HG03342 (cell line): ENCODE results near the gene UBA7.
"Not testable (repeated sequence)": the region's sequence is repeated elsewhere in the genome, so short reads cannot be mapped to it uniquely, and the experiment has no call there.

ENCODE experiments used
- ATAC-seq: cut with Tn5 transposase; IDR thresholded peaks from one replicate; pipeline ENCODE4 v1.9.1; 2021; ENCODE audit warnings: mild to moderate bottlenecking, moderate library complexity; ENCODE audit not compliant: unreplicated experiment

UBA7 gene

DNA sequence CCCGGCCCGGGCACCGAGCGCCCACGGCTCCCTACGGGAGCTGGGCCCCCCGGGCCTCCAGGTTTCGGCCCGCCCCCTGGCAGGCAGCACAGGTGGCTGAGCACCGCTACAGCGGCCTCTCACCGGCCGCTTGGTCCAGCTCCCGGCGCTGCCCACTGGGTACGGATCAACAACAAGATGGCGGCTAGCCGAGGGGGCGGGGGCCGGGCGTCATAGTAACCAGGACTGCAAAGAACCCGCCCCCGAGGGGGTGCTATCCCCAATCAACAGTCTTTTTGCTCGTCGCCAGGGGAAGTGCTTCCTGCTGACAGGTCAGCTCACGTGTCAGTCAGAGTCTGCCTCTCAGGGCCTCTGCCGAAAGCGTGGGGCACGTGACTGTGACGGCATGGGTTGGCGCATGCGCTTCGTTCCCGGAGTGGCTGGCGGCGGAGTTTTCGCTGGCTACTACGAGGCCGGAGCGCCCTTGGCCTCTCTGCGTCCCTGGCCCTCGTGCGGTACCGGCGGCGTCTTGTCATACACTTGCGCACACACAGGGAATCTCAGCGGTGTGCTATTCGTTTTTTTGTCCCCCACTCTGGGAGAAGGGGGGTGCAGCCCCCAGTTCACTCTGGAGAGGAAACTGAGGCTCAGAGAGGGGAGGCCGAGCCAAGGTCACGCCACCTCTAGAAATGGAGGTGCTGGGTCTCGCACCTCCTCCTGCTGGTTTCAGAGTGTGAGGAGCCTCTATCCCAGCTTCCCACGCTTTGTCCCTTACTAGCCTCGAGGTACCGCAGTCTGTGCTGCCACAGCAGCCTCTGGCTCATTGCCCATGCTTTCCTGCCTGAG, 27.2 kb downstream of the UBA7 start, which contains the start of gene IP6K1:
Gene IP6K1 (minus strand): TSS at position 186 of the 825 bp plus-strand sequence. CDS start 38,502 bp downstream, outside the sequence.
- peak; percentile 99 for ATAC-seq

DNA sequence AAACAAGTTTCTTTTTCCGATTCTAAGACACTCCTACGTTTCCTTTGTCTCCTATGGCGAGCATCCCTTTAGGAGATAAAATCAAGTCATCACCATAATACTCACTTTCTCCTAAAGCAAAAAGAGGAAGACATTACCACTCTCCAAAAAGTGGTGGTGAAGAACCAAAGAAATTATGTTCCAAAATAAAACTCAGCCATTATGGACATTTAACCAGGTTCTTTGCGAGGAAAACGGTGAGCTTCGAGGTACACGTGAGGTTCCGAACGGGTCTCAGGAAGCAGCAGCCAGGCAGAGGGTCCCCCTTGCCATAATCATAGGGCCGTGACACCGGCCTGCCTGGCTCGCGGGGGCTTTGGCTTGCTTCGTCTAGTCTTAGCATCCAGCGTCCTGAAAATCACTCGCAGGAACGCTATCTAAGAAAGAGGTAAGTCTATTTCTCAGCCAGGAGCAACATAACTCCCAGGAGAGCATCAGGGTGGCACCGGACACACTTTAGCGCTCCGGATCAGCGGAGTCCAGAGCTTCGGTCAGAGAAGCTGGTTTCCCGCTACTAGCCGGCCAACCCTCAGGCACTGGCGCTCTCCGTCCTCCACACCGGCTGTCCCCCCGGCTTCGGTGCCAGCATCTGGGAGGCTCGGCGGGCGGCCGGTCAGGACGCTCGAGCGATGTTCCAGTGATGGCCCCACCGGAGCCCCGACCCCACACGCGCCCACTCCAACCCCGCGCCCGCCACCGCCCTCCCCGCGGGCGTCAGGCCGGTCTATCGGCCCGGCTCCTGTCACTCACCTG, 28.0 kb downstream of the UBA7 start:
- peak; percentile 38 for ATAC-seq

DNA sequence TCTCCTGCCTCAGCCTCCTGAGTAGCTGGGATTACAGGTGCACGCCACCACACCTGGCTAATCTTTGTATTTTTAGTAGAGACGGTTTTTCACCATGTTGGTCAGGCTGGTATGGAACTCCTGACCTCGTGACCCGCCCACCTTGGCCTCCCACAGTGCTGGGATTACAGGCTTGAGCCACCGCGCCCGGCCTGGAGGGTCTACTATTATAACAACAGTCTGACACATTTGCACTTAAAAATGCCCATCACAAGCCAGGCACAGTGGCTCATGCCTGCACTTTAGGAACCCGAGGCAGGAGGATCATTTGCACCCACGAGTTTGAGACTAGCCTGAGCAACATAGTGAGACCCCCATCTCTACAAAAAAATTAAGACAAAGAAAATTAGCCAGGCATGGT, 31.5 kb downstream of the UBA7 start:
- ATAC-seq: not testable (repeated sequence)

DNA sequence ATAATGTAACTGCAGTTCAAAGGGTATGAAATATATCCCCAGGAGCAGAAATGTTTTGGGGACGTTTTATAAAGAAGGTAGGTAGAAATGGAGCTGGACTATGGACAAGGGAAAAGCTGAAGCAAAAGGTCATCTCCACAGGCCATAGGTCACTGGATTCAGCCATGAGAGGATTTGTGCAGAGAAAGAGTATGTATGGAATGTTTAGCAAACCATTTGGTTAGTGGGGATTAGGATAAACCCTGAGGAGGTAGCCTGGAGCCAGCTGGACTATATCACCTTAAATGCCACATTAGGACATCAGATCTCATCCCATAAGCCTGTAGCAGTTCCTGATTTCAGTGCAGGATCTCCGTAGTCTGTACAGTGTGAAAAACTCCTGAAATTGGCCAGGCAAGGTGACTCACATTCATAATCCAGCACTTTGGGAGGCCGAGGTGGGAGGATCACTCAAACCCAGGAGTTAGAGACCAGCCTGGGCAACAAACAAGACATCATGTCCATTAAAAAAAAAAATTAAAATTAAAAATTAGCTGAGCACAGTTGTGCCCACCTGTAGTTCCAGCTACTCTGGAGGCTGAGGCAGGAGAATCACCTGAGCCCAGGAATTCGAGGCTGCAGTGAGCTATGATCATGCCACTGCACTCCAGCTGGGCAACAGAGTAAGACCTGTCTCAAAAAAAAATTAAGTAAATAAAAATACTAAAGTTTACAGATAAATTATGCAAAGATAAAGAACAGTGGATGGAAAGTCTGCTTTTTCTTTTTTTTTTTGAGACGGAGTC, 32.1 kb downstream of the UBA7 start:
- no peak for ATAC-seq

DNA sequence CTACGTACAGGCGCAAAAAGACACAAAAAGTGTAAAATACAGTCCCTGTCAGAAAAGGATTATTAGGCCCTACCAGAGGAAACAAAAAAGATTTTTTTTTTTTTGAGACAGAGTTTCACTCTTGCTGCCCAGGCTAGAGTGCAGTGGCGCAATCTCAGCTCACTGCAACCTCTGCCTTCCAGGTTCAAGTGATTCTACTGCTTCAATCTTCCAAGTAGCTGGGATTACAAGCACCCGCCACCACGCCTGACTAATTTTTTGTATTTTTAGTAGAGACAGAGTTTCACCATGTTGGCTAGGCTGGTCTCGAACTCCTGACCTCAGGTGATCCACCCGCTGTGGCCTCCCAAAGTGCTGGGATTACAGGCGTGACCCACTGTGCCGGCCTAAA, 32.8 kb downstream of the UBA7 start:
- not testable (repeated sequence) for ATAC-seq

DNA sequence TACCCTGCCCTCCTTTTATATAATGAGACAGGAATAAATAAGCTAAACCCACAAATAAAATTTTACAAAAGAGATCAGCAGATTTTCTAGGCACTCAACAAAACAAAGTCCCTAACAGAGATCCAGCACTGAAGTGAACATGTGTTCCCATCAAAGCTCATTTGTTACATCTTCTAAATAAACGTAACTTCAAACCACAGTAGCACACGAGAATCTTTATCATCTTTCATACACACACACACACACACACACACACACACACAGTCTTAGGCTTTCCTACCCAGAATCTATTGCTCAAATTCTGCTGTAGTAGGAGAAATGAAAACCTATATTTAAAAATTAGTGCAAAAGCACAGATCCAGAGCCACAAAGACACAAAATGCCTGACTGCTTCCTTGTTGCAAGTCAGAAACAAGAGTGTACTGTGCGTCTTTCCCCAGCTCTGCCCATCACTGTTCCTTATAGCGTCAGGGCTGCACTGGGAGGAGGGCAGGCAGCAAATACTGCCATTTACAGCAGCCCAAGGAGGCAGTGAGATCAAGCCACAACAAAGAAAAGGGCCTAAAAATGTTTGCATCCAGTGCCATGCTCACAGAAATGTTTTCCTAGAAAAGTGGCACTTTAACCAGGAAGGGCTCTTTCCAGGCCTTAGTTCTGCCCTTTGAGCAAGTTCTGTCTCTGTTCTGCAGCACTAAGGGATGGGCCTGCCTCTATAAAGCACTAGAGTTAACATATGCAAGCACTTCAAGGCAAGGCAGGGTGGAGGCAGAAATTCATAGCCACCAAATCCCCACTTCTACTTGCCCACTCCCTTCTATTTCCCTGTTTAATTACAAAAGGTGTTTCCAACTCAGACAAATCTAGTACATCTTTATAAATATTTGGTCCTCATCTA, 33.4 kb downstream of the UBA7 start:
- no peak for ATAC-seq

DNA sequence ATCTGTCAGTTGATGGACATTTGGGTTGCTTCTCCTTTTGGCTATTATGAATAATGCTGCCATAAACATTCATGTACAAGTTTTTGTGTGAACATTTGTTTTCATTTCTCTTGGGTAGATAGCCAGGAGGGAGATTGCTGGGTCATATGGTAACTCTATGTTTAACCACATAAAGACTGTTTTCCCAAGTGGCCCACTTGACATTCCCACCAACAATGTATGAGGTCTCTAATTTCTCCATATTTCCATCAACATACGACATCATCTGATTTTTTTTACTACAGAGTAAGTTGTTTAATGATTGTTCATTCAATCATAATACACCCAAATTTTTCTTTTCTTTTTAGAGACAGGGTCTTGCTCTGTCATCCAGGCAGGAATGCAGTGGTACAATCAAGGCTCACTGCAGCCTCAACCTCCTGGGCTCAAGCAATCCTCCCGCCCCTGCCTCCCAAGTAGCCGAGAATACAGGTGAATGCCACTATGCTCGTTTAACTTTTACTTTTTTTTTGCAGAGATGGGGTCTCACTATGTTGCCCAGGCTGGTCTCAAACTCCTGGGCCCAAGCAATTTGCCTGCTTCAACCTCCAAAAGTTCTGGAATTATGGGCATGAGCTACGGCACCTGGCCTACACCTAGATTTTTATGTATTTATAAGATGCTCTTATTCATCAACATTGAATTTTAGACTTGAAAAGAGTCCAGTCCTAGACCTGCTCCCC, 34.2 kb downstream of the UBA7 start:
- no peak for ATAC-seq

DNA sequence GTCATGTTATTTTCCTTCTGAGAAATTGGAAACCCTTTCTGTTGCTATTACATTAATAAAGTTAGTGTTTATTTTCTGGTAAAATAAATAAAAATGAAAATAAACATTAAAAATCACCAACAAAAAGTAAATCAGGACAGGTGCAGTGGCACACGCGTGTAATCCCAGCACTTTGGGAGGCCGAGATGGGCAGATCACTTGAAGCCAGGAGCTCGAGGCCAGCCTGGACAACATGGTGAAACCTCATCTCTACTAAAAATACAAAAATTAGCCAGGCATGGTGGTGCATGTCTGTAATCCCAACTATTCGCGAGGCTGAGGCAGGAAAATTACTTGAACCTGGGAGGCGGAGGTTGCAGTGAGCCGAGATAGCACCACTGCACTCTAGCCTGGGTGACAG, 37.7 kb downstream of the UBA7 start:
- ATAC-seq: not testable (repeated sequence)

DNA sequence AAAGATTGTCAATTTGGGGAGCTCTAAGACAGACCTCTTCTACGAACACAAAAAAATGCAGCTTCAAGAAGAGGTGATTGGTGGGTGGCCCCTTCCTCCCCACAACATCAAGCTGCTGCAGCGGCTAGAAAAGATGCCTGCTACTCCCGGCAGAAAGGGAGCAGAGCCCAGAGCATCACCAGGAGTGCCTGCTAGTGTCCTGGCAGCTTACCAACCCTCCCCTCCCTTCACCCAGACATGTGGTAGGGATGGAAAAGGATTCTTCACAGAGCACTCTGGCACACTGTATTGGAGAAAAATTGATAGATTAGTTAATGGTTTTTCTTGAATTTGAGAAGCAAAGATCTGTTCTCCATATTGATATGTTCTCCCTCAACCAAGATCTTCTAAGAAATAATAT, 38.2 kb downstream of the UBA7 start:
- no peak for ATAC-seq

DNA sequence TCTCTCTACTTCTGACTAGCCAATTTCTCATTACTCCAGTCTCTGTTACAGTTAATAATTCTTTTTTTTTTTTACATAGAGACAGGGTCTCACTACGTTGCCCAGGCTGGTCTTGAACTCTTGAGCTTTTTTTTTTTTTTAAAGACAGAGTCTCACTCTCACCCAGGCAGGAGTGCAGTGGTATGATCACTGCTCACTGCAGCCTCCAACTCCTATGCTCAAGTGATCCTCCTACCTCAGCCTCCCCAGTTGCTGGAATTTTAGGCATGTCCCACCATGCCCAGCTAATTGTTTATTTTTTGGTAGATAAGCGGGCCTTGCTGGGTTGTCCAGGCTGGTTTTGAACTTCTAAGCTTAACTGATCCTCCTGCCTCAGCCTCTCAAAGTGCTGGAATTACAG, 41.0 kb downstream of the UBA7 start:
- no peak for ATAC-seq

DNA sequence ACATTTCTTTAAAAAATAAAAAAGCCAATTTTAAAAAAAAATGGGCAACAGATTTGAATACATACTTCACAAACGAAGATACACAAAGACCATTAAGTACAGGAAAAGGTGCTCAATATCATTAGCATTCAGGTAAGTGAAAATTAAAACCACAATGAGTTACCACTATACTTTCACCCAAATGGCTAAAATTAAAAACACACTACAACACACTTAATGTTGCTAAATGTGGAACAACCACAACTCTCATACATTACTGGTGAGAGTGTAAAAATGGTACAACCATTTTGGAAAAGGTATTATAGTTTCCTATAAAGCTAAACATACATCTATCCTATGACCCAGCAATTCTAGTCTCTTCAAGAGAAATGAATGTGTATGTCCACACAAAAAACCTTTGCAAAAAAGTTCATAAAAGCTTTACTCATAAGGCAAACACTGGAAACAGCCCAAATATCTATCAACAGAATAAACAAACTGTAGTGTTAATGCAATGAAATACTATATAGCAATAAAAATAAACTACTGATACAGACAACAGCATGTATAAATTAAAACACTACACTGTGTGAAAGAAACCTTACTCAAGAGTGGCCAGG, 42.3 kb downstream of the UBA7 start:
- ATAC-seq: no peak

DNA sequence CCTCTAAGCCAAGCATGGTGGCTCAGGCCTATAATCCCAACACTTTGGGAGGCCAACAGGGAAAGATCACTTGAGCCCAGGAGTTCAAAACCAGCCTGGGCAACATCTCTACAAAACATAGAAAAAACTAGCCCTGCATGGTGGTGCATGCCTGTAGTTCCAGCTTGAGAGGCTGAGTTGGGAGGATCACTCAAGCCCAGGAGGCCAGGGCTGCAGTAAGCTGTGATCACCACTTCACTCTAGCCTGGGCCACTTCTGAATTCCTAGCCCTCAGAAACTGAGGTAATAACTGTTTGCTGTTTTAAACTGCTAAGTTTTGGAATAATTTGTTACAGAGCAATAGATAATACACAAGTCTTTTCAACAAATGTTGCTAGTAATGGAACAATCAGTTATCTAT, 43.8 kb downstream of the UBA7 start:
- ATAC-seq: no peak

DNA sequence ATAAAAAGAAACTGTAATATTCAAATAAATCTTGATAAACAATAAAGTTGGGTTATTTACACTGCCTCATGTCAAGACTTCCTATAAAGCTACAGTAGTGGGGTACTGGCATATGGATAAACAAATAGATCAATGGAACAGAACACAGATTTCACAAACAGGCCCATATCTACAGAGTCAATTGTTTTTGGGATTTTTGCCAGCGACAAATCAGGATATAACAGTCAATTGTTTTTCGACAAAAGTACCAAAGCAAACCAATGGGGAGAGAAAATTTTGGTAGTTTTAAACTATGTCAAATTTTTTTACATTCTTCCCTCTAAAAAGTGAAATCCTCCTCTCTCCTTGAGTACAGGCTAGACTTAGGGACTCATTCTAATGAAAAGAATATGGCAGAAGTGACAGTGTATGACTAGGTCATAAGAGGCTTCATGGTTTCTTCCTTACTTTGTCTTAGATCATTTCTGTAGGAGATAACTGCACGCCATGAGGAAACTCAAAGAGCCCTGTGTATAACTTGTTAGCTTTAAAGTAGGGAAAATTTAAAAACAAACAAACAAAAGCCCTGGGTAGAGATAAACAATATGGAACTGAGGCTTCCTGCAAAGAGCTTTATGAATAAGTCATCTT, 44.4 kb downstream of the UBA7 start:
- no peak for ATAC-seq

DNA sequence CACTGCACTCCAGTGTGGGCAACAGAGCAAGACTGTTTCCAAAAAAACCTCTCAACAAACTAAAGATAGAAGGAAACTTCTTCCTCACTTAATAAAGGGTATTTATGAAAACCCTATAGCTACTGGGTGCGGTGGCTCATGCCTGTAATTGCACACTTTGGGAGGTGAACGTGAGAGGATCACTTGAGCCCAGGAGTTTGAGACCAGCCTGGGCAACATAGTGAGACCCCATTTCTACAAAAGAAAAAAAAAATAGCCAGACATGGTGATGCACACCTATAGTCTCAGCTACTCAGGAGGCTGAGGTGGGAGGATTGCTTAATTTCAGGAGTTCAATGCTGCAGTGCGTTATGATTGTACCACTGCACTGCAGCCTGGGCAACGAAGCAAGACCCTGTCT, 49.8 kb downstream of the UBA7 start:
- ATAC-seq: no peak

DNA sequence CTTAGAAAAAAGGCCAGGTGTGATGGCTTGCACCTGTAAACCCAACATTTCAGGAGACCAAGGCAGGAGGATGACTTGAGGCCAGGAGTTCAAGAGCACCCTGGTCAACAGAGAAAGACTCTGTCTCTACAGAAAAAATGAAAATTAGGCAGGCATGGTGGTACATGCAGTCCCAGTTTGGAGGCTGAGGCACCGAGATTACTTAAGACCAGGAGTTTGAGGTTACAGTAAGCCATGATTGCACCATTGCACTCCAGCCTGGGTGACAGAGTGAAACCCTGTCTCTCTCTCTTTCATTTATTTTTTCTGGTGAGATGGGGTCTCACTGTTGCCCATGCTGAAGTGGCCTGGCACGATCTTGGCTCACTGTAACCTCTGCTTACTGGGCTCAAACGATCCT, 52.1 kb downstream of the UBA7 start:
- ATAC-seq: no peak

DNA sequence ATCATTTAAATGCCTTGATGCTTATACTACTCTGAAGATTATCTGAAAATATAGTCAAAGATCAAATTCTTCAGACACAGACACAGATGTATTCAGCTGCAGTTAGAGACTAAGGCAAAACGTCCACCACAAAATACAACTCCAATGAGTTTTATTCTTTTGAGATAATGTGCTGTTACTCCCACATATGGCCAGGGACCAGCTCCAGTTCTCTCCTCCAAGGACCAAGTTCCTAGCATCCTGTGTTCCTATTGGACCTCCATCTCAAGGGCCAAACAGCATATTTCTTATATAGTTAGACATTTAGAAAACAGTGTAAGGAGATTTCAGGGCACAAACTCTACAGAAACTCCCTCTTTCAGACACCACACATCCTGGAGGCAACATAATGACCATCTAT, 54.5 kb downstream of the UBA7 start:
- no peak for ATAC-seq

DNA sequence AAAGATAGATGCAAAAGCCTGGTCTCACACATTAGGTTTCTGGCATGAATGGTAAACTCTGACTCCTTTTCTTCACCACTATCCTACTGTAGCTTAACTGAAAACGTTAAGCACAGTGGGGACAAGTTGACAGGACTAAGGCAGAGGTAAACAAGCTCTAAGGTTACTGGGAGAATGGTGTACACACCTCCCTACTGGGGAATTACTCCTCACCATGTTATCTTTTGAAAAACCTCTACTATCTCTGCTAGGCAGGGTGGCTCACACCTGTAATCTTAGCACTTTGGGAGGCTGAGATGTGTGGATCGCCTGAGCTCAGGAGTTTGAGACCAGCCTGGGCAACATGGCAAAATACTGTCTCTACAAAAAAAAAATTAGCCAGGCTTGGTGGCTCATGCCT, 56.6 kb downstream of the UBA7 start:
- no peak for ATAC-seq

DNA sequence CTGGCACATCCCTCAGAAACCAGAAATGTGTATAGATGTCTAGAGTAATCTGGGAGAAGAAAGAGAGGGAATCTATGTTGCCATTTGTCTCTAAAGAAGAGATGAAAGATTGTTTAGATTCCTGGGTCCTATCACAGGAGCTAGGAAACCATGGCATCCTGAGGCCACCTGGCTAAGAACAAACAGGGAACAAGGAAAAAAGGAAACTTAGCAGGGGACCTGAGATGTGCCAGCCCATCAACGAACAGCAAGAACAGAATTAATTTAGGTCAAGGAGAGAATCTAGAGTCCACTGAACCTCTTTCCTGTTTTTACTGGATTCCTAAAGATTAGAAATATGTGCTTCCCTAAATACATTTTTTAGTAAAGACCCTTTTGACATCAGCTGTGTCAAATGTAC, 57.7 kb downstream of the UBA7 start:
- ATAC-seq: no peak
